Psoas muscle (tissue), 8 donors: ENCODE results near the gene OPRL1. TPM values are rescaled to one million over a fixed set of nuclear protein-coding genes. Genes with fewer than 3 reads are reported as not detected.

ENCODE experiments used
- ATAC-seq, 4 donors: fragments of 200-7000 bp; cut with Tn5 transposase; one replicate each; pipeline ENCODE4 v1.9.1; 2020; ENCODE audit warnings: moderate library complexity in 3 of 4, mild to moderate bottlenecking in 2 of 4
- DNase-seq, 2 donors: peaks; one replicate each; pipeline ENCODE4 v3.0.0-alpha.2; 2020
- H3K27ac ChIP-seq: fragments of 200-600 bp; one replicate; pipeline ENCODE4 v1.8.0; 2022
- H3K27me3 ChIP-seq, 3 donors: fragments of 200-600 bp in 1 of 3; one replicate each; pipeline versions ENCODE4 v1.6.1 to v1.8.0; 2013 to 2022; ENCODE audit warnings: low read length in 2 of 3, mild to moderate bottlenecking in 2 of 3, moderate library complexity in 1 of 3; ENCODE audit not compliant: insufficient read depth in 3 of 3
- H3K36me3 ChIP-seq, 2 donors: fragments of 200-600 bp in 1 of 2; one replicate each; pipeline versions ENCODE4 v1.6.1 to v1.8.0; 2013 to 2022; ENCODE audit warnings: low read depth in 1 of 2, mild to moderate bottlenecking in 1 of 2, moderate library complexity in 1 of 2; ENCODE audit not compliant: insufficient read depth in 1 of 2
- H3K4me1 ChIP-seq: fragments of 200-600 bp; one replicate; pipeline ENCODE4 v1.8.0; 2022
- H3K4me3 ChIP-seq: fragments of 200-600 bp; one replicate; pipeline ENCODE4 v1.8.0; 2022; ENCODE audit warnings: mild to moderate bottlenecking
- H3K9me3 ChIP-seq: fragments of 200-600 bp; one replicate; pipeline ENCODE4 v1.8.0; 2022
- CTCF ChIP-seq: fragments of 200-600 bp; IDR thresholded peaks from one replicate; pipeline ENCODE4 v1.8.0; 2022; ENCODE audit warnings: antibody characterized with exemption
- WGBS, 3 donors: extraction: QIAGEN DNeasy Blood & Tissue Kit; methylation state at CpG; one replicate each; pipeline versions ENCODE4 v1.1.6 to v1.1.7; 2013; 5-methylcytosine and 5-hydroxymethylcytosine counted together
- intact Hi-C, 2 donors: fragments of 100-400 bp; cut with DNase I; formaldehyde crosslinking; loops; one replicate each; pipeline versions ENCODE4 v1.11.0 to v1.14.2; 2022
- polyA plus RNA-seq, 3 donors: library from polyadenylated mRNA; stranded (reverse); fragments of 200-250 nt; gene quantifications; one replicate each; pipeline ENCODE4 v1.2.3, GENCODE V29; 2013
- total RNA-seq, 4 donors: library from RNA; stranded (reverse); fragmentation: NEBNext Ultra II Directional in 2 of 4; extraction: Animal tissue kit (Norgen Biotek cat#: 25700) in 2 of 4; gene quantifications; one replicate each; pipeline versions ENCODE4 v1.2.1 to v1.2.4, GENCODE V29; 2021 to 2023
- donor health status: healthy with polysubstance abuse.
- donor health status: DM: no; HTN: no; CAD: no; lungs with moderate emphysema.
- donor health status: Bipolar disorder and iron deficiency.
- donor health status: healthy.
- donor health status: DM: yes; HTN: yes; CAD: no.
- donor health status: DM: no; HTN: no; CAD: no.
- donor health status: DM: no; HTN: no; CAD: no.
- donor health status: DM: yes; HTN: yes; CAD: no.

OPRL1 gene
- total and polyA plus RNA-seq, 7 donors: 0.03 to 0.94 (median 0.17) TPM

GRCh38 chr20:64148581-64148980, 68.7 kb downstream of the OPRL1 start:
- ATAC-seq (no peak), DNase-seq (no peak)
- H3K4me3 ChIP-seq: no peak overlapping the region
- no peaks in the 10 kb centered on the region for H3K9me3 ChIP-seq
- no peaks in the 10 kb centered on the region for H3K36me3 ChIP-seq
- no peaks in the 10 kb centered on the region for H3K4me1 ChIP-seq
- H3K27ac ChIP-seq: no peak overlapping the region
- no peak for TF ChIP-seq CTCF
- 68 to 78% (median 69%) methylated on average over 5 of the region's 5 CpGs for WGBS, 3 donors
- intact Hi-C loops: no loop called here
- peaks cover 0 to 12% (median 0%) of the 10 kb centered on the region in 3 donors for H3K27me3 ChIP-seq

GRCh38 chr20:64149141-64149540, 69.3 kb downstream of the OPRL1 start:
- H3K36me3 ChIP-seq: no peaks in the 10 kb centered on the region
- no peaks in the 10 kb centered on the region for H3K4me1 ChIP-seq
- TF ChIP-seq CTCF: no peak
- ATAC-seq: no peak
- H3K4me3 ChIP-seq: no peak overlapping the region
- WGBS, 3 donors: 86 to 92% (median 89%) methylated on average over 7 of the region's 7 CpGs
- no peak for DNase-seq
- peaks cover 0 to 12% (median 0%) of the 10 kb centered on the region in 3 donors for H3K27me3 ChIP-seq
- H3K9me3 ChIP-seq: no peaks in the 10 kb centered on the region
- H3K27ac ChIP-seq: no peak overlapping the region
- intact Hi-C loops: no loop called here

- no peaks in the 10 kb centered on the region for H3K4me1 ChIP-seq
- DNase-seq: no peak
- H3K27ac ChIP-seq: no peak overlapping the region
- H3K36me3 ChIP-seq: no peaks in the 10 kb centered on the region
- 88 to 94% (median 90%) methylated on average over 26 of the region's 26 CpGs for WGBS, 3 donors
- peaks cover 0 to 6% (median 3%) of the 10 kb centered on the region in 3 donors for H3K27me3 ChIP-seq
- no peak for ATAC-seq
- no peak overlapping the region for H3K4me3 ChIP-seq
- H3K9me3 ChIP-seq: no peaks in the 10 kb centered on the region
- intact Hi-C loops: no loop called here
- TF ChIP-seq CTCF: no peak
These were observed 70.1 kb downstream of the OPRL1 start for GRCh38 chr20:64149809-64150560.

Other genes with a start within 250 kb of the OPRL1 start
- 1 to 10 TPM; 4.5 to 6.4 (median 5.6) TPM for gene ZBTB46, start 248.8 kb upstream of the OPRL1 start, total RNA-seq
- 1 to 10 TPM; 1.3 to 3.1 (median 2.2) TPM for gene ZBTB46, start 248.8 kb upstream of the OPRL1 start, polyA plus RNA-seq
- not detected for gene ABHD16B, start 218.6 kb upstream of the OPRL1 start, total RNA-seq
- gene ABHD16B, start 218.6 kb upstream of the OPRL1 start, polyA plus RNA-seq: 1 to 10 TPM in 1 of 3 donors, under 1 TPM in 2; 0.04 to 3.2 (median 0.34) TPM
- gene TPD52L2, start 214.8 kb upstream of the OPRL1 start, total RNA-seq: 10 to 100 TPM; 40.7 to 56.0 (median 55.1) TPM
- gene TPD52L2, start 214.8 kb upstream of the OPRL1 start, polyA plus RNA-seq: 100 to 1,000 TPM in 1 of 3 donors, 10 to 100 TPM in 2; 46.7 to 152 (median 89.7) TPM
- gene DNAJC5, start 185.0 kb upstream of the OPRL1 start, total RNA-seq: 10 to 100 TPM; 20.4 to 27.3 (median 23.3) TPM
- 10 to 100 TPM; 13.1 to 33.6 (median 19.7) TPM for gene DNAJC5, start 185.0 kb upstream of the OPRL1 start, polyA plus RNA-seq
- gene UCKL1, start 123.7 kb upstream of the OPRL1 start, total RNA-seq: 10 to 100 TPM; 23.2 to 37.0 (median 35.5) TPM
- 10 to 100 TPM; 22.9 to 42.4 (median 40.5) TPM for gene UCKL1, start 123.7 kb upstream of the OPRL1 start, polyA plus RNA-seq
- 10 to 100 TPM in 3 of 4 donors, 1 to 10 TPM in 1; 10.0 to 14.4 (median 12.4) TPM for gene ZNF512B, start 110.2 kb upstream of the OPRL1 start, total RNA-seq
- gene ZNF512B, start 110.2 kb upstream of the OPRL1 start, polyA plus RNA-seq: 1 to 10 TPM; 3.3 to 9.1 (median 5.6) TPM
- under 1 TPM; 0.32 to 0.84 (median 0.55) TPM for gene SAMD10, start 100.4 kb upstream of the OPRL1 start, total RNA-seq
- gene SAMD10, start 100.4 kb upstream of the OPRL1 start, polyA plus RNA-seq: 1 to 10 TPM in 1 of 3 donors, under 1 TPM in 2; 0.44 to 5.5 (median 0.92) TPM
- gene PRPF6, start 99.0 kb upstream of the OPRL1 start, total RNA-seq: 10 to 100 TPM; 51.0 to 63.1 (median 59.8) TPM
- 10 to 100 TPM; 38.8 to 75.4 (median 52.5) TPM for gene PRPF6, start 99.0 kb upstream of the OPRL1 start, polyA plus RNA-seq
- under 1 TPM; 0.25 to 0.71 (median 0.55) TPM for gene C20orf204, start 43.9 kb upstream of the OPRL1 start, total RNA-seq
- under 1 TPM in 2 of 3 donors, not detected in 1; 0.30 to 0.64 TPM for gene C20orf204, start 43.9 kb upstream of the OPRL1 start, polyA plus RNA-seq
- gene SOX18, start 30.4 kb upstream of the OPRL1 start, total RNA-seq: 10 to 100 TPM; 11.7 to 50.8 (median 30.5) TPM
- 10 to 100 TPM in 1 of 3 donors, 1 to 10 TPM in 2; 4.2 to 15.4 (median 6.5) TPM for gene SOX18, start 30.4 kb upstream of the OPRL1 start, polyA plus RNA-seq
- gene TCEA2, start 16.9 kb upstream of the OPRL1 start, total RNA-seq: 10 to 100 TPM; 30.2 to 43.4 (median 37.6) TPM
- gene TCEA2, start 16.9 kb upstream of the OPRL1 start, polyA plus RNA-seq: 10 to 100 TPM; 15.1 to 24.9 (median 15.6) TPM
- gene RGS19, start 564 bp upstream of the OPRL1 start, total RNA-seq: 1 to 10 TPM; 2.0 to 3.5 (median 2.4) TPM
- 1 to 10 TPM; 3.7 to 5.7 (median 3.8) TPM for gene RGS19, start 564 bp upstream of the OPRL1 start, polyA plus RNA-seq
- not detected for gene LKAAEAR1, start 4.3 kb downstream of the OPRL1 start, total RNA-seq
- not detected for gene LKAAEAR1, start 4.3 kb downstream of the OPRL1 start, polyA plus RNA-seq
- gene NPBWR2, start 27.5 kb downstream of the OPRL1 start, total RNA-seq: not detected
- gene NPBWR2, start 27.5 kb downstream of the OPRL1 start, polyA plus RNA-seq: not detected
- gene MYT1, start 84.4 kb downstream of the OPRL1 start, total RNA-seq: not detected
- under 1 TPM in 1 of 3 donors, not detected in 2; under 0.01 TPM for gene MYT1, start 84.4 kb downstream of the OPRL1 start, polyA plus RNA-seq
- gene PCMTD2, start 175.7 kb downstream of the OPRL1 start, total RNA-seq: 10 to 100 TPM; 37.7 to 47.3 (median 41.7) TPM
- gene PCMTD2, start 175.7 kb downstream of the OPRL1 start, polyA plus RNA-seq: 10 to 100 TPM; 11.7 to 37.8 (median 17.4) TPM